ENCODE results near the gene ZDHHC12.

The ZDHHC12 gene

GRCh38 chr9:128707446-128707845, 16.5 kb downstream of the ZDHHC12 start:
- TF ChIP-seq CTCF (IDR thresholded peaks at IDR 0.05): no peak
- TF ChIP-seq ZFX (IDR thresholded peaks at IDR 0.05; ENCODE audit: borderline replicate concordance): no peak
- no peak overlapping the region for H3K27ac ChIP-seq

- no peak for TF ChIP-seq CTCF (IDR thresholded peaks at IDR 0.05)
- TF ChIP-seq ZFX (IDR thresholded peaks at IDR 0.05; ENCODE audit: borderline replicate concordance): no peak
Observed at GRCh38 chr9:128706671-128707381, 17.1 kb downstream of the ZDHHC12 start.

GRCh38 chr9:128706045-128706444, 17.9 kb downstream of the ZDHHC12 start:
- no peak for TF ChIP-seq CTCF (IDR thresholded peaks at IDR 0.05)
- TF ChIP-seq ZFX (IDR thresholded peaks at IDR 0.05; ENCODE audit: borderline replicate concordance): no peak
- H3K27ac ChIP-seq: no peak overlapping the region

More at GRCh38 chr9:128706671-128707381, 17.1 kb downstream of the ZDHHC12 start:
- no peak overlapping the region for H3K27ac ChIP-seq

GRCh38 chr9:128705051-128705965, 18.6 kb downstream of the ZDHHC12 start:
- H3K27ac ChIP-seq: no peak overlapping the region
- no peak for TF ChIP-seq CTCF (IDR thresholded peaks at IDR 0.05)
- no peak for TF ChIP-seq ZFX (IDR thresholded peaks at IDR 0.05; ENCODE audit: borderline replicate concordance)

GRCh38 chr9:128704356-128704670, 19.6 kb downstream of the ZDHHC12 start:
- 0 out of 2 replicates have a peak overlapping the region, but pooled peaks have one; percentile 74 for H3K27ac ChIP-seq
- TF ChIP-seq CTCF (IDR thresholded peaks at IDR 0.05): no peak
- TF ChIP-seq ZFX (IDR thresholded peaks at IDR 0.05; ENCODE audit: borderline replicate concordance): no peak

GRCh38 chr9:128703616-128704355, 20.1 kb downstream of the ZDHHC12 start:
- TF ChIP-seq CTCF (IDR thresholded peaks at IDR 0.05) (no peak), ZFX (IDR thresholded peaks at IDR 0.05; ENCODE audit: borderline replicate concordance) (no peak)
- H3K27ac ChIP-seq: peak overlapping the region; percentile 74

All from 22Rv1 (cell line).